Karpas-422 (cell line): ENCODE data around the gene ZFP57. TPM values are rescaled to one million over a fixed set of nuclear protein-coding genes. Genes with fewer than 3 reads are reported as not detected.

Experiments
- DNase-seq: peaks from one replicate; pipeline ENCODE4 v3.0.0-alpha.2; 2015
- H2AFZ ChIP-seq: fragments of 200-600 bp; sonication (generic); 2 replicates; pipeline ENCODE4 v1.6.1; 2014; ENCODE audit warnings: antibody characterized with exemption, low read length, mixed read lengths
- H3K27ac ChIP-seq: fragments of 200-600 bp; sonication (generic); 2 replicates; pipeline ENCODE4 v1.5.1; 2014; ENCODE audit warnings: mild to moderate bottlenecking, low read length, moderate library complexity
- H3K27me3 ChIP-seq: fragments of 200-600 bp; sonication (generic); 2 replicates; pipeline ENCODE4 v1.6.1; 2014; ENCODE audit warnings: low read length, mixed read lengths
- H3K36me3 ChIP-seq: fragments of 200-600 bp; sonication (generic); 2 replicates; pipeline ENCODE4 v1.6.1; 2014; ENCODE audit warnings: low read length, mixed read lengths; ENCODE audit not compliant: insufficient read depth
- H3K4me1 ChIP-seq: fragments of 200-600 bp; sonication (generic); 2 replicates; pipeline ENCODE4 v1.6.1; 2014; ENCODE audit warnings: mild to moderate bottlenecking, low read length, mixed read lengths
- H3K4me2 ChIP-seq: fragments of 200-600 bp; sonication (generic); 2 replicates; pipeline ENCODE4 v1.6.1; 2014; ENCODE audit warnings: low read length, low read depth, mild to moderate bottlenecking; ENCODE audit not compliant: poor library complexity, severe bottlenecking
- H3K4me3 ChIP-seq: fragments of 200-600 bp; sonication (generic); 2 replicates; pipeline ENCODE4 v1.5.1; 2014; ENCODE audit warnings: mild to moderate bottlenecking, antibody characterized with exemption, low read length, mixed read lengths
- H3K79me2 ChIP-seq: fragments of 200-600 bp; sonication (generic); 2 replicates; pipeline ENCODE4 v1.6.1; 2014; ENCODE audit warnings: mild to moderate bottlenecking, low read length, mixed read lengths
- H3K9ac ChIP-seq: fragments of 200-600 bp; sonication (generic); 2 replicates; pipeline ENCODE4 v1.6.0; 2014; ENCODE audit warnings: low read length
- H3K9me2 ChIP-seq: fragments of 200-600 bp; sonication (generic), shearing (Covaris generic); replicated peaks from 2 replicates; pipeline ENCODE4 v1.6.0; 2014; ENCODE audit warnings: mild to moderate bottlenecking, low read length, moderate library complexity; ENCODE audit not compliant: insufficient read depth
- H3K9me3 ChIP-seq: fragments of 300-700, 200-600 bp; sonication (generic); 2 replicates; pipeline ENCODE4 v1.6.1; 2014; ENCODE audit warnings: low read length, mixed read lengths
- H4K20me1 ChIP-seq: fragments of 200-600 bp; sonication (generic); 2 replicates; pipeline ENCODE4 v1.6.1; 2014; ENCODE audit warnings: mild to moderate bottlenecking, antibody characterized with exemption, low read length, low read depth; ENCODE audit not compliant: insufficient read depth
- total RNA-seq: library from RNA; depleted of rRNA; stranded (reverse); fragments of >200 nt; shearing (Covaris generic); gene quantifications from 2 replicates; pipeline ENCODE4 v1.2.3, GENCODE V29; 2014; ENCODE audit warnings: low replicate concordance

ZFP57 gene
- total RNA-seq, 1 experiment from 2014 or later: not detected

DNA sequence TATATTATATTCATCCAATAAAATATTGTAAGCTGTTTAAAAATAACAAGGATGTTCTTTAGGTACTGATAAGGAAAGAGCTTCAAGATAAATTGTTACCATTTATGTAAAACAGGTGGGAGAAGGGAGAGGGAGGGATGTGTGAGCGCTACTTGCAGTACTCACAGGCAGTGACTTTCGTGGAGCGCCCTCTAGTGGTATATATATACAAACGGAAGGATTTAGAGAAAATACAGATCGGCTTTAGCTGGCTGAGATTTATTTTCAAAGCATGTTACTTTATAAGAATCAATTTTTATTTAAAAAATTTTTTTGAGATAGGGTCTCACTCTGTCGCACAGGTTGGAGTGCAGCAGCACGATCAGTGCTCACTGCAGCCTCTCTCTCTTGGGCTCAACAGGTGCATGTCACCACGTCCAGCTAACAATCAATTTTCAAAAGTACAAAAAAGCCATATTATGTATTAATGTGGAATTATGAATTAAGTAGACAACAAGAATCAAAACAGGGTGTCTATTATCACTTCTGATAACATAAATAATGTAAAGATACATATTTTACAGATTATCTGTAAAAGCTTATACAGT is 27.4 kb downstream of the ZFP57 start:
- no peak overlapping the region for H3K9ac ChIP-seq
- no peak overlapping the region for H3K4me3 ChIP-seq
- H2AFZ ChIP-seq: no peak overlapping the region
- no peaks in the 10 kb centered on the region for H4K20me1 ChIP-seq
- no peaks in the 10 kb centered on the region for H3K36me3 ChIP-seq
- no peaks in the 10 kb centered on the region for H3K9me3 ChIP-seq
- peak; percentile 85 for DNase-seq
- no peaks in the 10 kb centered on the region for H3K27me3 ChIP-seq
- H3K27ac ChIP-seq: no peak overlapping the region
- no peaks in the 10 kb centered on the region for H3K9me2 ChIP-seq
- H3K4me2 ChIP-seq: no peak overlapping the region
- H3K4me1 ChIP-seq: peaks cover 3% of the 10 kb centered on the region; the same call in 1 of the 2 replicates
- H3K79me2 ChIP-seq: no peaks in the 10 kb centered on the region

DNA sequence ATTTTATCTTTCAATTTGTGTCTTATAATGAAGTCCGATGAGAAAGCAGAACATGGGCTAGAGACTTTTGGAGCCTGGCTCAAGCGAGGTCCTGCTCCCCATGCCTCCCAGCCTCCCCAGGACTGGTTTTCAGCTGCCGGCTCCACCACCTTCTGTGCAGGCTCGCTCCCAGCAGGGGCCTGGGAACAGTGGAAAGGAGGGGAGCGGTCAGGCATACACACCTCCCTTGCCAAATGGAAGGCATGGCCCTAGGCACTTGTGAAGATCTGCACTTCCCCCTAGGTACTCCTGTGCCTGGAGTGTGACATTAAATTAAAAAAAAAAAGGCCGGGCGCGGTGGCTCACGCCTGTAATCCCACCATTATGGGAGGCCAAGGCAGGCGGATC is 28.8 kb downstream of the ZFP57 start:
- H3K4me3 ChIP-seq: no peak overlapping the region
- peaks cover 3% of the 10 kb centered on the region; the same call in 1 of the 2 replicates for H3K4me1 ChIP-seq
- H2AFZ ChIP-seq: no peak overlapping the region
- no peaks in the 10 kb centered on the region for H3K9me2 ChIP-seq
- H4K20me1 ChIP-seq: no peaks in the 10 kb centered on the region
- no peaks in the 10 kb centered on the region for H3K27me3 ChIP-seq
- DNase-seq: no peak
- H3K36me3 ChIP-seq: no peaks in the 10 kb centered on the region
- no peak overlapping the region for H3K9ac ChIP-seq
- no peak overlapping the region for H3K27ac ChIP-seq
- H3K79me2 ChIP-seq: no peaks in the 10 kb centered on the region
- H3K4me2 ChIP-seq: no peak overlapping the region
- H3K9me3 ChIP-seq: no peaks in the 10 kb centered on the region

DNA sequence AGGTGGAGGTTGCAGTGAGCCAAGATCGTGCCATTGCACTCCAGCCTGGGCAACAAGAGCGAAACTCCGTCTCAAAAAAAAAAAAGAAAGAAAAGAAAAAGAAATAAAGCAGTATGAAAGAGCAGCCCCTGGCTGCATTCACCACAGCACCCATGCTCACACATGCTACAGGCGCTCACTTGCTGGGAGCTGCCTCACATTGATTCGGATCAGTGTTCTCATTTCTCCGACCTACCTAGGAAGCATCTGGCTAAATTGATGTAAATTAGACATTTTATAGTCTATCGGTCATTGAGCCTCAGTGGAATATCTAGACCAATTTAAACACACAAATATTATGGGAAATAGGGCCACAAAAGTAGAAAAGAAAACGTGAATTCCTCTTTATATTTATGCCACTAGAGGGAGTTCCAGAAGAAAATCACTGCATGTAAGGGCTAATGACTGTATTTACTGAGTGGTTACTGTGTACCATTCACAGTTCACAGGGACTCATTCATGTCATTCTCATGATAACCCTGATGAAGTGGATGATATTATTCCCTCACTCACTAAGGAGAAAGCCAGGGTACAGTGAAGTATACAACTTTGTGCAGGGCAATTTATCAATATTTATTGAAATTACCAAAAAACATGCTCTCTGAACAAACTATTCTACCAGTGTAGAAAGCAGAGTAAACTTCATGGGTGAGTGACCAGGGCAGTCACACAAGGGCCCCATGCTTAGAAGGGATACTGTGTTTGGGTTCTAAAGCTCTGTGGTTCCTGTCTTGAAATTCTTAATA is 29.3 kb downstream of the ZFP57 start:
- no peaks in the 10 kb centered on the region for H3K9me2 ChIP-seq
- no peak overlapping the region for H3K4me2 ChIP-seq
- no peaks in the 10 kb centered on the region for H3K36me3 ChIP-seq
- peaks cover 3% of the 10 kb centered on the region; the same call in 1 of the 2 replicates for H3K4me1 ChIP-seq
- H3K4me3 ChIP-seq: no peak overlapping the region
- no peaks in the 10 kb centered on the region for H4K20me1 ChIP-seq
- no peak overlapping the region for H2AFZ ChIP-seq
- no peak overlapping the region for H3K27ac ChIP-seq
- no peak overlapping the region for H3K9ac ChIP-seq
- peak; percentile 73 for DNase-seq
- no peaks in the 10 kb centered on the region for H3K79me2 ChIP-seq
- no peaks in the 10 kb centered on the region for H3K27me3 ChIP-seq
- H3K9me3 ChIP-seq: no peaks in the 10 kb centered on the region

DNA sequence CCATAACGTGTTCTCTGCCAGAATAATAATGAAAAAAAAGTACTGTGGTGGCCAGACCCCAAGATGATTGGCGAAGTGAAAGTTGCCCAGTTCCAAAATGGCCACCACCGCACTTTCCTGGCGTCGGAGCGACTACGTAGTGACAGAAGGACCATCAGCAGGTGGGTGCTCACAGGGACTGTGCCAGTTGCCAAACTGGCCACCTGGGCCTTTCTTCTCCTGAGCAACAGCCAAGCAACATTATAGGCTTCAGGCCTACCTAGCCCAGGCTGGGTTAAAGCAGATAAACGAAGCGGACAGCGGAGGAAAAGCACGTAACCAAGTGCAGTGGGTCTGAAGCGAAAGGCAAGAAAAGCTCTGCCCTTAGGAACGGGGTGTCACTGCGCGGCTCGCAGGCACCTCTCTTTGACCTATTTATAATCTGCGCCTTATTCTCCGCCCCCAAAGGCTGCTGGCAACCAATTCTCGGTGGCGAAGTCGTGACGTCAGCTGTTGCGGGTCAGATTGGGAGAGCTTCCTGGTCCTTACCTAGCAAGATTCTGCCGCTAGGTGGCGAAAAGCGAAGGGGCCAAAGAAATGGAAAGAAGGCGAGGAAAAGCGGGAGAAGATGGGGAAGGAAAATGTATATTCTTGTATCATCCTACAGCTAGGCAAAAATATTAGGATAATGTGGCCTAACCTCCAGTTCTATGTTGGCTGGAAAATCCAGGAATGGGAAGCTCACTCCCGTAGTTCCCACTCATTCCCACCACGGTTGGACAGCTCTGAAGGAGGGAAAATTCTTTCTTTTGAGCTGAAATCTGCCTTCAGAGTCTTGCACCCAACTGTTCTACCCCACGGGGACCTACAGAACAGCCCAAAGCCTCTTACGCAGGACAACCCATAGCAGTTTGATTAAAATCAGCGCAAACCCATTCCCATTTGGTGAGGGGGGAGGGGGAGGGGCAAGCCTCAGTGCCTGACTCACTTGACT is 31.0 kb downstream of the ZFP57 start:
- Histone ChIP-seq H3K9ac (peak overlapping the region; percentile 67), H3K4me1 (peaks cover 3% of the 10 kb centered on the region; the same call in 1 of the 2 replicates), H3K79me2 (no peaks in the 10 kb centered on the region), H2AFZ (peak overlapping the region; percentile 83; the same call in 1 of the 2 replicates), H4K20me1 (no peaks in the 10 kb centered on the region), H3K4me3 (peak overlapping the region; percentile 65), H3K27me3 (no peaks in the 10 kb centered on the region), H3K9me2 (no peaks in the 10 kb centered on the region), H3K9me3 (no peaks in the 10 kb centered on the region), H3K27ac (peak overlapping the region; percentile 43; the same call in 1 of the 2 replicates), H3K36me3 (no peaks in the 10 kb centered on the region), H3K4me2 (peak overlapping the region; percentile 74)
- DNase-seq: peak; percentile 99

DNA sequence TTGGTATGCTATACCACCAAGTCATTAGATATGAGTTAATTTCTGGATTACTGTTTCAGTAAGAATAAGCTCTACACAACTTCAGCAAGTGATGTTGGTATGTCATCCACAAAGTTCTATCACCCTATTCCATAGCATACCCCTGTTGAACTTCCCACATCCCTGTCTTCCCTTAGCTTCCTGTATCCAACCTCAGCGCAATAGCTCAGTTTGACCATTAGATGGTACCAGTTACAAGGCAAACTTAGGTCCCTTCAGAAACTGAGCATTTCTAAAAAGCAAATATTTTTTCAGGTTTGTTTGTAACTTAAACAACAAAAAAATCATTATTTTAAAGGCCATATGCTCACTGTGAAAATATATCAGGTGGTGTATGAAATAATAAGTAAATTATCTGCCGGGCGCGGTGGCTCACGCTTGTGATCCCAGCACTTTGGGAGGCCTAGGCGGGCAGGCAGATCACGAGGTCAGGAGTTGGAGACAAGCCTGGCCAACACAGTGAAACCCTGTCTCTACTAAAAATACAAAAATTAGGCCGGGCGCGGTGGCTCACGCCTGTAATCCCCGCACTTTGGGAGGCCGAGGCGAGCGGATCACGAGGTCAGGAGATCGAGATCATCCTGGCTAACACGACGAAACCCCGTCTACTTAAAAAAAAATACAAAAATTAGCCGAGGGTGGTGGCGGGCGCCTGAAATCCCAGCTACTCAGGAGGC is 32.9 kb downstream of the ZFP57 start:
- Histone ChIP-seq H3K9ac (no peak overlapping the region), H3K9me2 (no peaks in the 10 kb centered on the region), H3K9me3 (no peaks in the 10 kb centered on the region), H3K79me2 (no peaks in the 10 kb centered on the region), H3K36me3 (no peaks in the 10 kb centered on the region), H3K4me1 (peaks cover 3% of the 10 kb centered on the region; the same call in 1 of the 2 replicates), H3K4me3 (no peak overlapping the region), H3K27ac (no peak overlapping the region), H3K4me2 (no peak overlapping the region), H2AFZ (no peak overlapping the region), H4K20me1 (no peaks in the 10 kb centered on the region), H3K27me3 (no peaks in the 10 kb centered on the region)
- peak; percentile 46 for DNase-seq

DNA sequence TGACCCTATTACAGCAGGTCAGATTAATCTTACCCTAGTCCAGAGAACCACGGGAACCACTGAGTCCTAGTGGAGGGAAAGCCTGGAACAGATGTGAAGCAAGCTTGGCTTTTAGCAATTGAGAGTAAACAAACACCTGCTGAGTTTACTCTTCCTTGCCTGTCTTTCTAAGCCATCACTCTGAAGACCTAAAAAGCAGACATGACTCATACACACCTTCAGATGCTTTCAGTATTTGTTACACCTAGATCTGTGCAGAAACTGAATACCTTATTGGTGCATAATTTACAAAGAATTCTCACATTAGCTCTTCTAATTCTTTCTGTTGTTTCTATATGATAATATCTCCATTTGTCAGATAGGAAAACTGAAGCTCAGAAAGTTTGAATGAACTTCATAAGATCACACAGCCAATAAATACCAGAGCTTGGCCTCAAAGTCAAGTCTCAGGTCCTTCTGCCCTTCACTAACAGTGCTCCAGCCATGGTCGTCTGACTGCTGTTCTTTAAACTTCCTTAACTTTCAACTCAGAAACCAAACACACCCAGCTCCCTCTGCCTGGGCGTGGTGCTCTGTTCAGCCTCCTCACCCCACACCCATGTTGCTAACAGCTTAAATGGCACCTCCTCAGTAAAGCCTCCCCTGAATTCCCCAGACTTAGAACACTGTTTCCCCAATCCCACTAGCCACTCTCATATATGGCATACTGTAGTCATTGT is 39.4 kb downstream of the ZFP57 start:
- Histone ChIP-seq H4K20me1 (no peaks in the 10 kb centered on the region), H3K79me2 (no peaks in the 10 kb centered on the region), H3K36me3 (no peaks in the 10 kb centered on the region), H3K4me3 (no peak overlapping the region), H3K9me3 (no peaks in the 10 kb centered on the region), H3K27me3 (no peaks in the 10 kb centered on the region), H2AFZ (no peak overlapping the region), H3K9me2 (no peaks in the 10 kb centered on the region), H3K9ac (no peak overlapping the region), H3K4me1 (no peaks in the 10 kb centered on the region; the same call in 1 of the 2 replicates), H3K27ac (no peak overlapping the region), H3K4me2 (no peak overlapping the region)
- DNase-seq: no peak

DNA sequence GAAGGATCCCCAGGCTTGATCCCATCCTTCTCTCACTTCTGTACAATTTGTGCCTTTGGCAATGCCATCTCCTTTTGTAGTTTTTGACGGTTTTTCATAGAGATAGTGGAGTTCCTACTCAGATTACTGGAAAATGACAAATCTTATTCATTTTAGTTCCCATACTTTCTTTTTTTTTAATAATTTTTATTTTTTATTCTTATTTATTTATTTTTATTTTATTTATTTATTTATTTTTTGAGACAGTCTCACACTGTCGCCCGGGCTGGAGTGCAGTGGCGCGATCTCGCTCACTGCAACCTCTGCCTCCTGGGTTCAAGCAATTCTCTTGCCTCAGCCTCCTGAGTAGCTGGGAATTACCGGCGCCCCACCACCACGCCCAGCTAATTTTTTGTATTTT is 43.7 kb downstream of the ZFP57 start:
- Histone ChIP-seq H3K9ac (no peak overlapping the region), H3K27me3 (no peaks in the 10 kb centered on the region), H4K20me1 (no peaks in the 10 kb centered on the region), H3K9me3 (no peaks in the 10 kb centered on the region), H3K4me1 (peaks cover 17% of the 10 kb centered on the region), H3K4me2 (no peak overlapping the region), H3K4me3 (no peak overlapping the region), H3K36me3 (no peaks in the 10 kb centered on the region), H3K27ac (no peak overlapping the region), H2AFZ (no peak overlapping the region), H3K9me2 (no peaks in the 10 kb centered on the region), H3K79me2 (no peaks in the 10 kb centered on the region)
- DNase-seq: no peak
